HepG2 (cell line): ENCODE results near the gene PLEKHA5. TPM values are rescaled to one million over a fixed set of nuclear protein-coding genes. Genes with fewer than 3 reads are reported as not detected.

ENCODE experiments used
- ATF7 ChIP-seq, 2 experiments: fragments of 450-650 bp in 1 of 2; sonication (generic) in 1 of 2; formaldehyde crosslinking in 1 of 2; IDR thresholded peaks; 2 replicates each; pipeline versions ENCODE4 v1.4.0 to v1.6.1; 2016 to 2020; ENCODE audit warnings: antibody characterized with exemption in 1 of 2, mild to moderate bottlenecking in 1 of 2, missing genetic modification reagents in 1 of 2
- BCL6 ChIP-seq: IDR thresholded peaks from 2 replicates; pipeline ENCODE4 v1.6.1; 2016; ENCODE audit warnings: missing genetic modification reagents, missing compliant biosample characterization
- CAMTA2 ChIP-seq: sonication (generic); formaldehyde crosslinking; IDR thresholded peaks from 2 replicates; pipeline ENCODE4 v1.4.0; 2020; ENCODE audit warnings: mild to moderate bottlenecking, missing genetic modification reagents, borderline replicate concordance
- EZH2 ChIP-seq: conservative IDR thresholded peaks from 2 replicates; pipeline ENCODE4 v1.6.1; 2012; ENCODE audit warnings: mild to moderate bottlenecking, low read depth, low read length, moderate library complexity
- MBNL3 ChIP-seq: fragments of 250-450 bp; sonication (Bioruptor Pico); conservative IDR thresholded peaks from 2 replicates; pipeline ENCODE4 v1.8.0; 2022; ENCODE audit warnings: mild to moderate bottlenecking, inconsistent platforms
- MEIS1 ChIP-seq: sonication (generic); formaldehyde crosslinking; IDR thresholded peaks from 2 replicates; pipeline ENCODE4 v1.9.0; 2021; ENCODE audit warnings: mild to moderate bottlenecking, missing genetic modification reagents, moderate library complexity, borderline replicate concordance
- MTA1 ChIP-seq: sonication (generic); formaldehyde crosslinking; IDR thresholded peaks from 2 replicates; pipeline ENCODE4 v1.4.0; 2020; ENCODE audit warnings: missing genetic modification reagents, mild to moderate bottlenecking, borderline replicate concordance
- NFYB ChIP-seq: sonication (generic); formaldehyde crosslinking; IDR thresholded peaks from 2 replicates; pipeline ENCODE4 v1.4.0; 2020; ENCODE audit warnings: missing genetic modification reagents
- NR2C2 ChIP-seq: sonication (generic); formaldehyde crosslinking; IDR thresholded peaks from 2 replicates; pipeline ENCODE4 v1.4.0; 2020; ENCODE audit warnings: missing genetic modification reagents, mild to moderate bottlenecking, moderate library complexity, borderline replicate concordance
- RXRA ChIP-seq: sonication (generic); formaldehyde crosslinking; IDR thresholded peaks from 2 replicates; pipeline ENCODE4 v1.5.1; 2020; ENCODE audit warnings: missing genetic modification reagents
- SAP130 ChIP-seq: IDR thresholded peaks from 2 replicates; pipeline ENCODE4 v1.6.1; 2016; ENCODE audit warnings: low read depth
- SYNCRIP ChIP-seq: fragments of 200-400 bp; formaldehyde crosslinking; IDR thresholded peaks from 2 replicates; pipeline ENCODE4 v1.6.1; 2018; ENCODE audit warnings: mild to moderate bottlenecking, low read depth, low read length; ENCODE audit not compliant: insufficient read depth
- TBX2 ChIP-seq: sonication (generic); formaldehyde crosslinking; IDR thresholded peaks from 2 replicates; pipeline ENCODE4 v1.5.0; 2020; ENCODE audit warnings: missing genetic modification reagents, mild to moderate bottlenecking, borderline replicate concordance
- ZNF143 ChIP-seq: sonication (generic); formaldehyde crosslinking; IDR thresholded peaks from 2 replicates; pipeline ENCODE4 v1.4.0; 2020; ENCODE audit warnings: missing genetic modification reagents
- ZNF224 ChIP-seq: sonication (generic); formaldehyde crosslinking; IDR thresholded peaks from 2 replicates; pipeline ENCODE4 v1.5.0; 2020; ENCODE audit warnings: mild to moderate bottlenecking, missing genetic modification reagents
- ZNF672 ChIP-seq: sonication (generic); formaldehyde crosslinking; IDR thresholded peaks from 2 replicates; pipeline ENCODE4 v1.8.1; 2022; ENCODE audit warnings: missing genetic modification reagents
- ZNF746 ChIP-seq: sonication (generic); formaldehyde crosslinking; IDR thresholded peaks from 2 replicates; pipeline ENCODE4 v1.8.0; 2022; ENCODE audit warnings: mild to moderate bottlenecking, missing genetic modification reagents
- ZSCAN9 ChIP-seq: IDR thresholded peaks from 2 replicates; pipeline ENCODE4 v1.6.1; 2016; ENCODE audit warnings: borderline replicate concordance
- polyA plus RNA-seq, 8 experiments: library from polyadenylated mRNA; depleted of rRNA in 3 of 8; stranded (reverse) in 7 of 8; unstranded in 1 of 8; fragments of >200 nt; fragmentation: Illumina TruSeq in 4 of 8; extraction: Trizol in 4 of 8; gene quantifications; 2 replicates each; pipeline versions ENCODE4 v1.2.1 to v1.2.3, GENCODE V29; 2011 to 2016; ENCODE audit warnings: low read depth in 4 of 8, missing spikeins in 1 of 8, mixed read lengths in 1 of 8; ENCODE audit not compliant: insufficient read depth in 1 of 8
- total RNA-seq, 5 experiments: library from RNA; depleted of rRNA; stranded (reverse); fragments of >200 nt; fragmentation: Illumina TruSeq; extraction: Trizol; gene quantifications; 2 replicates each; pipeline ENCODE4 v1.2.3, GENCODE V29; 2016; ENCODE audit warnings: low read depth in 1 of 5
- TF ChIP-seq, protein P1 (sequence below), 2 experiments: sonication (generic) in 1 of 2; formaldehyde crosslinking in 1 of 2; IDR thresholded peaks; 2 replicates each; pipeline versions ENCODE4 v1.4.0 to v1.6.1; 2018 to 2020; ENCODE audit warnings: missing genetic modification reagents in 2 of 2, borderline replicate concordance in 1 of 2, low read depth in 1 of 2, mild to moderate bottlenecking in 1 of 2, missing biosample characterization in 1 of 2
- TF ChIP-seq, protein P2 (sequence below): sonication (generic); formaldehyde crosslinking; IDR thresholded peaks from 2 replicates; pipeline ENCODE4 v1.5.0; 2020; ENCODE audit warnings: missing genetic modification reagents
- TF ChIP-seq, protein P3 (sequence below): IDR thresholded peaks from 2 replicates; pipeline ENCODE4 v1.6.1; 2018; ENCODE audit warnings: missing genetic modification reagents
- TF ChIP-seq, protein P4 (sequence below): sonication (generic); formaldehyde crosslinking; conservative IDR thresholded peaks from 2 replicates; pipeline ENCODE4 v1.4.0; 2020; ENCODE audit warnings: missing genetic modification reagents

Gene PLEKHA5
- total and polyA plus RNA-seq, 2 of the 13 experiments (the other 11 are each of a cell fraction or from before 2014, with no cell fraction given): 4.2 to 15.4 TPM

GRCh38 chr12:19130224-19131024 lies 891 bp downstream of the PLEKHA5 start (continued):
- TF ChIP-seq, protein P1, sequence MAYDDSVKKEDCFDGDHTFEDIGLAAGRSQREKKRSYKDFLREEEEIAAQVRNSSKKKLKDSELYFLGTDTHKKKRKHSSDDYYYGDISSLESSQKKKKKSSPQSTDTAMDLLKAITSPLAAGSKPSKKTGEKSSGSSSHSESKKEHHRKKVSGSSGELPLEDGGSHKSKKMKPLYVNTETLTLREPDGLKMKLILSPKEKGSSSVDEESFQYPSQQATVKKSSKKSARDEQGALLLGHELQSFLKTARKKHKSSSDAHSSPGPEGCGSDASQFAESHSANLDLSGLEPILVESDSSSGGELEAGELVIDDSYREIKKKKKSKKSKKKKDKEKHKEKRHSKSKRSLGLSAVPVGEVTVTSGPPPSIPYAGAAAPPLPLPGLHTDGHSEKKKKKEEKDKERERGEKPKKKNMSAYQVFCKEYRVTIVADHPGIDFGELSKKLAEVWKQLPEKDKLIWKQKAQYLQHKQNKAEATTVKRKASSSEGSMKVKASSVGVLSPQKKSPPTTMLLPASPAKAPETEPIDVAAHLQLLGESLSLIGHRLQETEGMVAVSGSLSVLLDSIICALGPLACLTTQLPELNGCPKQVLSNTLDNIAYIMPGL (CRISPR knock-in tag; IDR thresholded peaks at IDR 0.05; ENCODE audit: borderline replicate concordance in 1 of 2, low read depth in 1 of 2): peak in 1 of 2 experiments; percentile 41; a peak in 2 of 4 replicates
- TF ChIP-seq NFYB (CRISPR knock-in tag): no peak
- no peak for TF ChIP-seq ZNF224 (CRISPR knock-in tag)
- TF ChIP-seq ZNF143 (CRISPR knock-in tag): peak; percentile 14; the same call in 1 of the 2 replicates
- no peak for TF ChIP-seq BCL6
- TF ChIP-seq, protein P2, sequence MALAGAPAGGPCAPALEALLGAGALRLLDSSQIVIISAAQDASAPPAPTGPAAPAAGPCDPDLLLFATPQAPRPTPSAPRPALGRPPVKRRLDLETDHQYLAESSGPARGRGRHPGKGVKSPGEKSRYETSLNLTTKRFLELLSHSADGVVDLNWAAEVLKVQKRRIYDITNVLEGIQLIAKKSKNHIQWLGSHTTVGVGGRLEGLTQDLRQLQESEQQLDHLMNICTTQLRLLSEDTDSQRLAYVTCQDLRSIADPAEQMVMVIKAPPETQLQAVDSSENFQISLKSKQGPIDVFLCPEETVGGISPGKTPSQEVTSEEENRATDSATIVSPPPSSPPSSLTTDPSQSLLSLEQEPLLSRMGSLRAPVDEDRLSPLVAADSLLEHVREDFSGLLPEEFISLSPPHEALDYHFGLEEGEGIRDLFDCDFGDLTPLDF (CRISPR knock-in tag): no peak
- no peak for TF ChIP-seq SYNCRIP
- no peak for TF ChIP-seq MBNL3
- TF ChIP-seq SAP130: no peak
- no peak for TF ChIP-seq ATF7 (IDR thresholded peaks at IDR 0.05)
- TF ChIP-seq ATF7 (CRISPR knock-in tag; IDR thresholded peaks at IDR 0.05): no peak; the same call in 1 of the 2 replicates
- TF ChIP-seq MEIS1 (CRISPR knock-in tag): 0 out of 2 replicates have a peak, but pooled peaks have one; percentile 16
- no peak for TF ChIP-seq RXRA (CRISPR knock-in tag)
- TF ChIP-seq, protein P3, sequence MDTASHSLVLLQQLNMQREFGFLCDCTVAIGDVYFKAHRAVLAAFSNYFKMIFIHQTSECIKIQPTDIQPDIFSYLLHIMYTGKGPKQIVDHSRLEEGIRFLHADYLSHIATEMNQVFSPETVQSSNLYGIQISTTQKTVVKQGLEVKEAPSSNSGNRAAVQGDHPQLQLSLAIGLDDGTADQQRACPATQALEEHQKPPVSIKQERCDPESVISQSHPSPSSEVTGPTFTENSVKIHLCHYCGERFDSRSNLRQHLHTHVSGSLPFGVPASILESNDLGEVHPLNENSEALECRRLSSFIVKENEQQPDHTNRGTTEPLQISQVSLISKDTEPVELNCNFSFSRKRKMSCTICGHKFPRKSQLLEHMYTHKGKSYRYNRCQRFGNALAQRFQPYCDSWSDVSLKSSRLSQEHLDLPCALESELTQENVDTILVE (CRISPR knock-in tag): no peak
- no peak for TF ChIP-seq ZNF746 (CRISPR knock-in tag)
- TF ChIP-seq CAMTA2 (CRISPR knock-in tag): no peak
- no peak for TF ChIP-seq EZH2
- no peak for TF ChIP-seq ZSCAN9 (CRISPR knock-in tag)
- no peak for TF ChIP-seq ZNF672 (CRISPR knock-in tag)
- no peak; the same call in 1 of the 2 replicates for TF ChIP-seq NR2C2 (CRISPR knock-in tag)
- peak; percentile 37 for TF ChIP-seq MTA1 (CRISPR knock-in tag)
- TF ChIP-seq, protein P4, sequence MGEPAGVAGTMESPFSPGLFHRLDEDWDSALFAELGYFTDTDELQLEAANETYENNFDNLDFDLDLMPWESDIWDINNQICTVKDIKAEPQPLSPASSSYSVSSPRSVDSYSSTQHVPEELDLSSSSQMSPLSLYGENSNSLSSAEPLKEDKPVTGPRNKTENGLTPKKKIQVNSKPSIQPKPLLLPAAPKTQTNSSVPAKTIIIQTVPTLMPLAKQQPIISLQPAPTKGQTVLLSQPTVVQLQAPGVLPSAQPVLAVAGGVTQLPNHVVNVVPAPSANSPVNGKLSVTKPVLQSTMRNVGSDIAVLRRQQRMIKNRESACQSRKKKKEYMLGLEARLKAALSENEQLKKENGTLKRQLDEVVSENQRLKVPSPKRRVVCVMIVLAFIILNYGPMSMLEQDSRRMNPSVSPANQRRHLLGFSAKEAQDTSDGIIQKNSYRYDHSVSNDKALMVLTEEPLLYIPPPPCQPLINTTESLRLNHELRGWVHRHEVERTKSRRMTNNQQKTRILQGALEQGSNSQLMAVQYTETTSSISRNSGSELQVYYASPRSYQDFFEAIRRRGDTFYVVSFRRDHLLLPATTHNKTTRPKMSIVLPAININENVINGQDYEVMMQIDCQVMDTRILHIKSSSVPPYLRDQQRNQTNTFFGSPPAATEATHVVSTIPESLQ (CRISPR knock-in tag): no peak
- peak; percentile 45; the same call in 1 of the 2 replicates for TF ChIP-seq TBX2 (CRISPR knock-in tag)
